HG03457 (cell line): ENCODE measurements around the gene WDR46.
A peak's percentile ranks its signal among the peaks of the same experiment; 100 is the strongest.
"Not testable (repeated sequence)": the region's sequence is repeated elsewhere in the genome, so short reads cannot be mapped to it uniquely, and the experiment has no call there.

Source experiments
- ATAC-seq: cut with Tn5 transposase; IDR thresholded peaks from one replicate; pipeline ENCODE4 v1.9.1; 2021; ENCODE audit warnings: moderate number of reproducible peaks; ENCODE audit not compliant: unreplicated experiment

The WDR46 gene

DNA sequence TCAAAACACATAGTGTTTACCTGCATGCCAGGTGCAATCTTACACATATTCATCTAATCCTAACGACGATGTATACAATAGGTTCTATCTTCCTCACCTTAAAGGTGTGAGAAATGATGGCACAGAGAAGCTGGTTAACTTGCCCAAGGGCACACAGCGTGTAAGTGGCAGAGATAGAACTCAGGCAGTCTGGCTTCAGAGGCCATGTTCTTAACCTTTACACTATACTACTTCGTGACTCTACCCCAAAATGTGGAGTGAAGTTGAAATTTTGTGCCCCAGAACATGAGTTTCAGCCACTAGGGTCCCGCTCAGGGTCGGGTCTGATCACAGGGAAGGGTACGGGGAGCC is 17.9 kb downstream of the WDR46 start:
- ATAC-seq: peak; percentile 1

DNA sequence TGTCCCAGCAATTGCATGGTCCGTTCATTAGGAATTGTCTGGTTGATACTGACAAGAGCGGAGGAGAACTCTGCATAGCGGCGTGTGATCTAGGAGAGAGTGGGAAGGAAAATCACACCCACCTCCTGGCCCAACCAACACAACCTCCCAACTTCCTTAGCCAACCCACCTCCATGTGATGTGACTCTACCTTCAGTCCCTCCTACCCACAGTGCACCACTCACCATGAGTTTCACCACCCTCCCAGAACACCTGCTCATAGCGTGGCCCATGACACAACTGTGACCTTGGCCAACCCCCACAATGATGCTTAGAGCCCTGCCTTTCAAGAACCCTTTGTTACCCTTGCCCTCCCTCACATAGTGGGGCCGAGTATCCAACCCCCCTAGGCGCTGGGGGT is 25.0 kb downstream of the WDR46 start:
- ATAC-seq: no peak

DNA sequence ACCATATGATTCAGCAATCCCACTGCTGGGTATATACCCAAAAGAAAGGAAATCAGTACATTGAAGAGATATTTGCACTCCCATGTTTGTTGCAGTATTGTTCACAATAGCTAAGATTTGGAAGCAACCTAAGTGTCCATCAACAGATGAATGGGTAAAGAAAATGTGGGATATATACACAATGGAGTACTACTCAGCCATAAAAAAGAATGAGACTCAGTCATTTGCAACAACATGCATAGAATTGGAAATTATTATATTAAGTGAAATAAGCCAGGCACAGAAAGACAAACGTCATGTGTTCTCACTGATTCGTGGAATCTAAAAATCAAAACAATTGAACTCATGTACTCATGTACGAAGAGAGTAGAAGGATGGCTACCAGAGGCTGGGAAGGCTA is 26.5 kb downstream of the WDR46 start:
- not testable (repeated sequence) for ATAC-seq

DNA sequence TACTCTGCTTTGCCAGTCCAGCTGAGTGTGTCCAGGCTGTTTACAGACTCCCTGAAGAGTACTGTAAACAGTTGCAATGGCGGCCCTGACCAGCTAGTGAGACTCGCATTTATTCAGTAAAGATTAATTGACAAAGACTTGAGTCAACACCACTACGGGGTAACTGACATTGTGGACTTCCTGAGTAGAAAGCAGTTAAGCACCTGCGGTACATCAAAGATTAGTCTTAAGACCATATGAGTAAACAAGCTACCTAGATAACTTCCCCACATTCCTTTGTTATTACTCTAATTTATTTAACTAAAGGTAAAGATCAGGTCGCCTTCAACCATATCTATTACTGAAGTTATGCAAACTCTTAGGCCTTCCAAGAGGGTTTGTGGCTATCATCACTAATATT is 30.0 kb downstream of the WDR46 start:
- ATAC-seq: no peak

DNA sequence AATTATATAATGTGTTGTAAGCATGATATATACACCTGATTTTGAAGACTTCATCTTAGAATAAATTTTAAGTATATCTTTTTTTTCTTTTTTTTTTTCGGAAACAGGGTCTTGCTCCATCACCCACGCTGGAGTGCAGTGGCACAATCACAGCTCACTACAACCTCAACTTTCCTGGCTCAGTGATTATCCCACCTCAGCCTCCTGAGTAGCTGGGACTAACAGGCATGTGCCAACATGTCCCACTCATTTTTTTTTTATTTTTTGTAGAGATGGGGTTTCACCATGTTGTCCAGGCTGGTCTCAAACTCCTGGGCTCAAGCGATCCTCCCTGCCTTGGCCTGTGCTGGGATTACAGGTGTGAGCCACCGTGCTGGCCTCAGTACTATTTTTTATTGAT is 34.4 kb downstream of the WDR46 start:
- no peak for ATAC-seq

DNA sequence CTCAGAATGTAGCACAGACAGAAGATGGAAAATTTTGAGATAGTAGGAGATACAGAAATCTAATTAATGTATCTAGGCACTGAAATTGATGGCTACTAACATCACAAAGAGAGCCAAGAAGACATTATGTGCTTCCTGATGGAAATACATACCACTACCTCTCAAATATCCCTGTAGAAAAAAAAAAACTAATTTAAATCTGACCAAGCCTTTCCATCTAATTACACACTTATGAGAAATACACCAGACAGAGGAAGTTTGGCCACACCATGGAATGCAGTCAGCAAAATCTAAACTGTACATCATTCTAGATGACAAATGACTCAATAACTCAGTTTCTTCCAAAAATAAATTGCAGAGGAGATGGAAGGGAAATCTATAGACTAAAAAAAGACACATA is 36.3 kb downstream of the WDR46 start:
- ATAC-seq: no peak

DNA sequence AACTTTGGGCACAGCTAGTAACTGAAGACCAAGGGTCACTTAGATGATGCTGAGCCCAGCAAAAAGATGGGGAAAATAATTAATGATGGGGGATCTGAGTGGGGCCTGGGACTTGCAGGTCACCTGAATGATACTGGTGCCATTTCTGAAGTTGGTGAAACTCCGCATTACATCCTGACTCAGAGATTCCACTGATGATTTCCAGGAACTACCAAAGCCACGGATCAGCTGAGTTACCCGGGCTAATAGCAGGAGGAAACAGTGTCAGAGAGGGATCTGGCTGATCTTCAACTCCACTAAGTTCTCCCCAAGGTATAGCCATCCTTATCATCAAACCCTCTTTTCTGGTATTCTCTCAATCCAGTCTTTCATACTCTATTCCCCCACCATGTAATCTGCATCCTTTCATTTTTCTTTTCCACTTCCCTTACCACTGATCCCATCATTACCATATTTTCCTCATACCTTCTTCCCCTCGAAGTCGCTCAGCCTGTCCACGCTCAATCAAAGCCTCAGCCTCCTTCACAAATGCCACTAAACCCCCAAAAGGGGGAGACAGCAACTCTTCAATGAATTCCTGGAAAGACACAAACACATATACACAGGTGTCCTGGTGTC is 37.5 kb downstream of the WDR46 start:
- ATAC-seq: no peak

DNA sequence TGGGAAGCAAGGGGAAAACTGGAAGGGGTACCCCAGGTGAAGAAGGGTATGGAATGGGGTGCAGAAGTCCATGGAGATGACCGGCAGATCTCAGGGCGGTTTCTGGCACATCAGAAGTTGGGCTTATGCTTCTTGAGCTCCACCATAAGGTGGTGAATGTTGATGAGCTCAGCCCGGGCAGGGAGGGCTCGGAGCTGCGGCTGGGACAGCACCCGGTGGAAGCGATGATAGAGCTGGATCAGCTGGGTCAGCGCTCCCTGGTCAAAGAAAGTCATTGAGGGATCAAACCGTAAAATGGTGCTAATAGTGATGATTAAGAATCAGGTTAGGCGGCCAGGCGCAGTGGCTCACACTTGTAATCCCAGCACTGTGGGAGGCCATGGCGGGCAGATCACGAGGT is 38.3 kb downstream of the WDR46 start:
- no peak for ATAC-seq

DNA sequence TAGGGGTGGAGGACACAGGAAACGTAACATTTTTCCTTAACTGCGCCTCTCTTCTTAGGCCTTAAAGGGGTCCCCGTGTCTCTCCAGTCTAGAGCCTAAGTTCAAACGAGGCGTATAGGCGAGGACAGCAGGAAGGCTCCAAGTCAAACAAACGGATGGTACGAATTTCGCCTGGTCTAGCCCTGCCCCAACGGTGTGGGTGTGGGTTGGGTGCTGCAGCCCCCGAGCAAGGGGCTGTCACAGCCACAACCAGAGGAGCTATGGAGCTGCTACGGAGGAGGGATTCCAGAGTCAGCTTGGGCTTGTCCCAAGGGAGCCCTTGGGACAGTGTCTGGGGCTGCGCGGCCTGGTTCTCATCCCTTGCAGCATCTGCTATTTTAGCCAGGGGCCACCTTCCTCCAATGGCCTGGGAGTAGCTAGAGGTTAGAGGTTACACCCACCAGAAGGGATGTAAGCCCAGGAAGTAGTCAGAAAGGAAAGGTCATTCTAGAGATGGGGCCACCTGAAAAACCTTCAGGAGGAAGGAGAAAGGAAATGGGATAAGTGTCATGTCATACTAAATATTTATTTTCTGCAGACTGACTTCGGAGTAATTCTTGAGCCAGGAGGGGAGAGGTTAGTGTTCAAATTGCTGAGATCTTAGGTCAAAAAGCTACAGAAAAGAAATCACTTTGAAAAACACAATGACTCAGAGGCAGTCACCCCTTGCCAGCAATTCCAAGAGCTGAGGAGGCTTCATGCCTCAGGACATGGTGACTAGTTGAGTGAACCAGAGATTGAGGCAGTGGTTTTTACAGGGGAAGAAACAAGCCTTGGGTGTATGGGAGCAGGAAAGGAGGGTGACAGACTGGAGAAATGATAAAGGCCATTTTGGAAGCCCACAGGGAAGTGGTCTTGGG is 39.1 kb downstream of the WDR46 start:
- ATAC-seq: no peak

DNA sequence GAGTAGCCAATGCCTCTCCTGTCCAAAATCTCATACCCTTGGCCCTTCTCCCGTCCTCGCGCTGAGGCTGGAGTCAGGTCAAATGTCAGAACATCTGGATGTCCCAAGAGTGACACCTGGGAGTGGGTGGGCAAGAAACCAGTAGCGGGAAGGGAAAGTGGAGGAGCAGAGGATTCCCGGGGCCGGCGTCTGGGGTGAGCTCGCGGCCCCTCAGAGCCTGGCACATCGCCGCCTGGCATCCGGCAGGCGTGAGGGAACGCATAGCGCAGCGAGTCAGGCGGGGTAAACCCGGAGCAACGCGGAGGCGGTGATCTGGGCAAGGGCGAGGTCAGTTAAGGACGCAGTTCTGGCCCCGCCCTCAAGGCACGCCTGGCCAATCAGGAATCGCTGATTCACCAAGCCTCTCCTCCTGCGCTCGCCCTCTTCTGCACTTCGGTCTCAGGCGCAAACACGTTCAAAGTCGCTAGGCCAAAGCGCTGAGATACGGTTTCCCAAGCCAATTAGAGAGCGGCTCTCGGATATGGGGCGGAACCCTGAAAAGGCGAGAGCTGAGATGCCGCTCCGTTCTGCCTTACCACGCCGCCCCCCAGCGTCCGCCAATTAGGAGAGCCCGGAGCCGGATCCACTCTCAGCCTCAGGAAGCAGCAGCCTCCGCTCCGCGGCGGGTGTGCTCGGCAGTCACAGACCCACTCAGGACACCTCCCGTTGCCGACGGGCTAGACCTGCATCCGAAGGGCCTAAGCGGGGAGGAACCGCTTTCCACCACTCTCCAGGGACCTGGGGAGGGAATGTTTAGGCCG is 39.9 kb downstream of the WDR46 start:
- peak; percentile 77 for ATAC-seq

DNA sequence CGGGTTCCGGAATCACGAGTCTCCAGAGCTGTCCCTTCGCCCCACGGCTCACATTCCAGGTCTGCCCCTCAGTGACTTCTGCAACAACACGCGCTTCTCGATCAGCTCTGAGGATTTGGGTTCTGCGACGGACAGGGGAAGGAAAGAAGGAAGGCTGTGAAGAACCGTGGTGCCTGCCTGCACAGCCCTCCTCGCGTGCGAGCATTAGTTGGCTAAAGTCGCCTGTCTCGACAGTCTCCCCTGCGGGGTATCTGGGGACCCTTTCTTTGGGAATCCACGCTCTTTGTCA is 40.5 kb downstream of the WDR46 start:
- no peak for ATAC-seq

DNA sequence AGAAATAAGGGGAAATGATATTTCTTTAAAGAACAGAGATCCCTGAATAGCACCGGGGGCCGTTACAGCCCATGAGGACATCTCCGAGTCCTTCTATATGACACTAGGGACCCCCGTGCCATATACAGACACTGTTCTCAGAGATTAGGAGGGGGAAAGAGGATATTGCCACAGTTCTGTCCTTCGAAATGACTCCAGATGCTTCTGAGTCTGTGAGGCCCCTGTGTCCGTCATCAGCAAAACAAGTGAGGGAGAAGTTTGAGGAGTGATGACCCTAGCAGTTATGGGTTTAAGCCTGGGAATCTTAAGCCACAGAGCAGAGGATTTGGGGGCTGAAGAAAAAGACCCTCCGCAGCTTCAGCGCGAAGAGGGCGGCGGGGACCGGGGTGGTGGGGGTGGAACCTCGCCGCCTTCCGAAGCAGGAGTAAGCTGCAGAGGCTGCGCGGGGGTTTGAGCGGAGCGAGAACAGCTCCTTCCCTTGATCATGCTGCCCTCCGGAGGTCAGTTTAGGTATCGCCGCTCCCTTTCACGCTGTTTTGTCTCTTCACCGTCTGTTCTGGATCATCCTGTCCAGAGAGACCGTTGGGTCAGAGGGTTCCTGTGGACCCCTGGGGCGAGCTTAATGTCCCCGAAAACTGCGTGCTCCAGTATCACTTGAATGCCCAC is 40.9 kb downstream of the WDR46 start:
- peak; percentile 39 for ATAC-seq

DNA sequence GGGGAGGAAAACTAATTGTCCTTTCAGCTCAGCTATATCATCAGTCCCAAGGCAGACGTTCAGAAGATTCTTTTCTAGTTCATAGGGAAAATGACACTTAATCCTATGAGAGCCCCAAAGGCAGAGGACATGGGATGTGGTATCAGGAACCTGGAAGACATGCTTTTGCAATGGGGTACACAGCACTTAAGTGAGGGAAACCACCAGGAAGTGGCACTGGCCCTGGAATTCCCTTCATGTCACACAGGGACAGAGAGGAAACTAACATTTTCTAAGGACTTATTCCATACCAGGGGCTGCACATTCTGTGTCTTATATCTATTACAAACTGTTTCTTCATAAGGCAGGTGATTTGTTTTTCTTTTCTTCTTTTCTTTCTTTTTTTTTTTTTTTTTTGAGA is 45.6 kb downstream of the WDR46 start:
- no peak for ATAC-seq

DNA sequence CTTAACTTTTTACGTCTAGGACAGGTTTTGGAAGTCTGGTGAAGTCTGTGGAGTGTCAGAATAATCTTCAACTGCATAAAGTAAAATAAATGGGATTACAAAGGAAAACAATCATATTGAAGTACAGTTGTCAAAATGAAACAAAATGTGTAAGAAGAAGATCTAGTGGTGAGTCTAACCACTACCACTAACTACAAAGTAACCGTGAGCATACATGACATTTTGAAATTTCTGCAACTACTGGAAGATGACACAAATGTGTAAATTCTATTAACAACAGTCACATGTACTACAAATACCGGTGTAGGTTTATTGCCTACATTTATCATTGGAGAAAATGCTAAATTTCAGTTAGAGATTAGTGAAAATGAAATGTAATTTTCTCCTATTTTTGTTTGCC is 47.1 kb downstream of the WDR46 start:
- ATAC-seq: no peak

DNA sequence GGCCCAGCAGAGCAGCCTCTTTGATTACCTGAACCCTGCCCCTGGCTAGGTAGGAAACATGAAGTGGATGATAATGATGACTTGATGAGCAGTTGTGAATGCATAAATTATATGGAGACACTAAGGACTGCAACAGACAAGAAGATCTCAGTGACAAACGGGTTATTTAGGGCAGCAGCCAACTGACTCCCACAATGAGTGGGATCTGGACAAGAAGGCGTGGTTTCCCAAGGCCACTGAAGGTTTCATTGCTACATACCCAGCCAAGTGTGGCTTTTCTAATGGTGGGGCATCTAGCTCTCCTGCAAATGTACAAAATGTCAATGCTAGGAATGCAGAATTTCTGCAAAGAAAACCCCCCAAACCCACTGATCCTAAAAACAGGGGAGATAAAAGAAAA is 51.3 kb downstream of the WDR46 start:
- ATAC-seq: no peak

DNA sequence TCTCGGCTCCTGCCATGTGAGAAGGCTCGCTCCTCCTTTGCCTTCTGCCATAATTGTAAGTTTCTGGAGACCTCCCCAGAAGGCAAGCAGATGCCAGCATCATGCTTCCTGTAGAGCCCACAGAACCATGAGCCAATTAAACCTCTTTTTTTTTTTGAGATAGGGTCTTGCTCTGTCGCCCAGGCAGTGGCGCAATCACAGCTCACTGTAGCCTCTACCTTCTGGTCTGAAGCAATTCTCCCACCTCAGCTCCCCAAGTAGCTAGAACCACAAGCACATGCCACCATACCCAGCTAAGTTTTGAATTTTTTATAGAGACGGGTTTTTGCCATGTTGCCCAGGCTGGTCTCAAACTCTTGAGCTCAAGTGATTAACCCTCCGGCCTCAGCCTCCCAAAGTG is 52.2 kb downstream of the WDR46 start:
- no peak for ATAC-seq

DNA sequence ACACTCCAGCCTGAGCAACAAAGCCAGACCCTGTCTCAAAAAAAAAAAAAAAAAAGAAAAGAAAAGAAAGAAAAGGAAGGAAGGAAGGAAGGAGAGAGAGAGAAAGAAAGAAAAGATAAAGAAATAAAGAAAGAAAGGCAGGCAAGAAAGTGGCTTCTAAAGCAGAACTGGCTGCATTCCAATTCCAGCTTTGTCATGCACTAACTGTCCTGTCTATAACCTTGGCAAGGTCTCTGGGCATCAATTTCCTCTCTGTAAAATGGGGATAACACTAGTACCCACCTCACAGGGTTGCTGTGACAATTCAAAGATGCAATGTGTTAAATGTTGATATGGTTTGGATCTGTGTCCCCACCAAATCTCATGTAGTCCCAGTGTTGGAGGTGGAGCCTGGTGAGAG is 52.7 kb downstream of the WDR46 start:
- no peak for ATAC-seq

DNA sequence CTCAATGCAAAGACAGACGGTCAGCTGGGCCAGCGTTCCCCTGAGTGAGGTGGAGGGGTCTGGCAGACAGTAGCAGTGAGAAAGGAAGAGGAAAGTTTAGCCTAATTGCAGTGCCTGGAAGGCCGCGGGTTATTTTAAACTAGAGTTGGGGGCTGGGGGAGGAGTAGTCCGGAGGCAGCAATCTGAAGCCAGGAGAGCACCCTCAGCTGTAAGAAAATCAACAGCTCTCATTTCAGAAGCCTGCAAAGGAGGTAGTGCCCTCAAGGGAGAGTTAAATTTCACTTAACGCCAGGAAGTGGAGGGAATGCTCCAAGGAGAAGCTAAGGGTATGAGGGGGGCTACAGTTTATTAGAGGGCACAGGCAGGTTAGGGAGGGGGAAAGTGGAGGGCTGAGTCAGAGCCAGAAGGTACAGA is 53.8 kb downstream of the WDR46 start:
- no peak for ATAC-seq
